IPS-15b (cell line): ENCODE measurements around the gene ALDH1A1.

Experiments
- H3K27me3 ChIP-seq: one replicate; pipeline ENCODE4 v1.6.1; 2013; ENCODE audit warnings: low read length; ENCODE audit not compliant: control insufficient read depth, insufficient read depth
- H3K36me3 ChIP-seq: one replicate; pipeline ENCODE4 v1.6.1; 2013; ENCODE audit warnings: low read length; ENCODE audit not compliant: control insufficient read depth, insufficient read depth
- H3K4me1 ChIP-seq: one replicate; pipeline ENCODE4 v1.6.1; 2013; ENCODE audit warnings: mild to moderate bottlenecking, low read length; ENCODE audit not compliant: control insufficient read depth, insufficient read depth
- H3K4me3 ChIP-seq: one replicate; pipeline ENCODE4 v1.5.1; 2013; ENCODE audit warnings: low read depth, low read length
- H3K9ac ChIP-seq: one replicate; pipeline ENCODE4 v1.6.1; 2013; ENCODE audit warnings: low read depth, mild to moderate bottlenecking, low read length
- H3K9me3 ChIP-seq: one replicate; pipeline ENCODE4 v1.6.1; 2013; ENCODE audit warnings: mild to moderate bottlenecking, low read length; ENCODE audit not compliant: control insufficient read depth, insufficient read depth

The ALDH1A1 gene

DNA sequence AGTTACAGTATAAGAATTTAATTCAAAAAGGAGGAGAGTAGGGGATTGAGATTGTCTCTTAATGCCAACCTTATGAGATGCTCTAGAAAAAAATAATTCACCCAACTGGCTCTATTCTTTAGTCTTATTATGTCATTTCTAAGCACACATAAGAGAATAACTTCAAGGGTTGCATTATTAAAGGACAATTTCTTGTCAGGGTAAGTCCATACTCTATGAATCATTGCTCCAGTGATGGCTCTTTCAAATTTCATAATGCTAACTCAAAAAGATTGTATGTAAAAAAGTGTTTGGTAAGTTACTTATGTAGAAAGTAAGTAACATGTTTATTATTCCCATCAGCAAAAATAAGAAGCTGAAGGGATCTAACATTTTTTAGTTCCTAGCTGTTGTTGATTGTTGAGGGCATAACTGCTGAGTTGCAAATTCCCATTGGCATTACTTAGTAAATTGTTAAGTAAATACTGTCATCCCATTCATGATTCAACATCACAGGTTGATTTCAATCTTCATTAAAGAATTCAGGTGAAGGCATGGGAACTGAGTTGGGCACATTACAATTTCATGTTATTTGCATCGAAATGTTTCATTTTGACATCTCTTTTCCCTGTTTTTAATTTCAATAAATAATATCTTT, 28.6 kb downstream of the ALDH1A1 start:
- H3K27me3 ChIP-seq: no peaks in the 10 kb centered on the region
- no peak overlapping the region for H3K9ac ChIP-seq
- H3K36me3 ChIP-seq: no peaks in the 10 kb centered on the region
- no peaks in the 10 kb centered on the region for H3K9me3 ChIP-seq
- no peak overlapping the region for H3K4me3 ChIP-seq
- no peaks in the 10 kb centered on the region for H3K4me1 ChIP-seq

DNA sequence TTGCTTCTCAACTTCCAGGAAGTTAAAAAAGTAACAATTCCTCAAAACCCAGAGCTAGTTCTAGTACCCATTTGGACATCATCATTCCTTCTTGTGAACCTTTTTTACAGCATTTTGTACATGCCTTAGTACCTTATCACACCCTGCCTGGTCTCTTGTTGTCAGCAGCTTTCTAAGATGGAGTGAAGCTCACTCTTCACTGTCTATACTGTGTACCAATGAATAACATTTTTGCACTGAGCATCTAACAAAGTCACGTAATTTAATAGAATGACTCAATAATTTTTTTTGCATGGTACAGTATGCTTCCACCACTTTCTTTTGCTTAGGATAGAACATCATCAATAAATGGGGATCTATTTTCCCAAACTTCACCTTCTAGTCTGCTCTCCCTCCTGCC, 29.8 kb downstream of the ALDH1A1 start:
- Histone ChIP-seq H3K4me3 (no peak overlapping the region), H3K4me1 (no peaks in the 10 kb centered on the region), H3K36me3 (no peaks in the 10 kb centered on the region), H3K9ac (no peak overlapping the region), H3K9me3 (no peaks in the 10 kb centered on the region), H3K27me3 (no peaks in the 10 kb centered on the region)

DNA sequence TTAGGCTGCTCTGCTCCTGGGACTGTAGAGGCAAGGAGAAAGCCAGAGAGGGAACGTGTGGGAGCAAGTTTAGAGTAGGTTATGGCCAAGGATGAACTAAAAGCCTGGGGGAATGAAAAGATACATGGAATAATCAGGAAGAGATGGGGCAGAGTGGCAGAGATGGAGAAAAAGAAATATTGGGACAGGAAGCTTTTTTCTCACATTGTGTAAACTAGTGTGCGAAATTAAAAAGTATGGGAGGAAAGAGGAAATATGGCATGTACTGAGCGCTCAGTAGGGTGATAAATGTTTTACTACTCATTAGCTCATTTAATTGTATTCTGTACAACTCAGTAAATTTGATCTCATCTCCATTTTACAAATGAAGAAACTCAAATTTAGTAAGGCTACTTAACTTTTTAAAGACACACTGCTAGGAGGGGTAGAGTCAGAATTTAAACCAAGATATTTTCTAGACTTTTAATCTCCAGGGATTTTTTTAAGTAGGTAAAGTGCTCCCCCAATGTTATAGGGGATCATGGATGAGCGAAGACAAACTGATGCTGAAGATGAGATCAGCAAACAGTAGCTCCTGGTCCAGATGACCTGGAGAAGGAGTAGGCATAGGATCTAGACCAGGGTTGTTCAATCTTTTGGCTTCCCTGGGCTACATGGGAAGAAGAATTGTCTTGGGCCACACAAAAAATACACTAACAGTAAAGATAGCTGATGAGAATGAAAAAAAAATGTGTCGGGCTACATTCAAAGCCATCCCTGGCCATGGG, 30.8 kb downstream of the ALDH1A1 start:
- Histone ChIP-seq H3K4me1 (no peaks in the 10 kb centered on the region), H3K36me3 (no peaks in the 10 kb centered on the region), H3K9ac (no peak overlapping the region), H3K4me3 (no peak overlapping the region), H3K9me3 (no peaks in the 10 kb centered on the region), H3K27me3 (no peaks in the 10 kb centered on the region)

DNA sequence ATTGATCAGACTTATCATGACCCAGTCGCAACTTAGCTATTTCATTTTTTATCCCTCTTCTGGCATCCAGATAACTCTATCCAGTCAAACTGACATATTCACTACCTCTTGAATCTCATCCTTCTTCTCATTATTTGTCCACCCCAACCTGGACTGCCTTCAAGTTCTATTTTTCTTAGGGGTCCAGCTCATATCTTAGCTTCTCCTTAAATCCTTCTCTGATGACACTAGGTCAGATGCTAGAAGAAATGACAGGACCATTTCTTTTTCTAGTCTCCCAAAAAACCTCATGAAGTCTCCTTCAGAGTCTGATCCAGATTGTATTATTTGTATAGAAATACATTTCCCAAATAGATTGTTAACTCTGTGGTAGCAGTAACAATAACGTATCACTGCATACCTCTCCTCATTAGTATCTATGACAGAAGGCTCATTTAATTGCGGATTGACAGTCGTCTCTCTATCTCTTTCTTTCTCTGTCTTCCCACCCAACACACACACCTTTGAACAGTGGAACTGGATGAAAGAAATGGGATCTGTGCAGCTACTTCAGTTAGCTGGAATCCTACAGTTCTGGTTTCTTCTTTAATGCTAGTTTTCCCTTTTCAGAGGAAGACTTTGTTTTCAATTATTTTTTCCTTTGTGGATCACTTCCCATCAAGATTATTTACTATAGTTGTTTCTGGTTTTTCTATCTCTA, 33.5 kb downstream of the ALDH1A1 start:
- no peaks in the 10 kb centered on the region for H3K36me3 ChIP-seq
- H3K9ac ChIP-seq: no peak overlapping the region
- H3K4me3 ChIP-seq: no peak overlapping the region
- H3K9me3 ChIP-seq: no peaks in the 10 kb centered on the region
- H3K4me1 ChIP-seq: no peaks in the 10 kb centered on the region
- no peaks in the 10 kb centered on the region for H3K27me3 ChIP-seq

DNA sequence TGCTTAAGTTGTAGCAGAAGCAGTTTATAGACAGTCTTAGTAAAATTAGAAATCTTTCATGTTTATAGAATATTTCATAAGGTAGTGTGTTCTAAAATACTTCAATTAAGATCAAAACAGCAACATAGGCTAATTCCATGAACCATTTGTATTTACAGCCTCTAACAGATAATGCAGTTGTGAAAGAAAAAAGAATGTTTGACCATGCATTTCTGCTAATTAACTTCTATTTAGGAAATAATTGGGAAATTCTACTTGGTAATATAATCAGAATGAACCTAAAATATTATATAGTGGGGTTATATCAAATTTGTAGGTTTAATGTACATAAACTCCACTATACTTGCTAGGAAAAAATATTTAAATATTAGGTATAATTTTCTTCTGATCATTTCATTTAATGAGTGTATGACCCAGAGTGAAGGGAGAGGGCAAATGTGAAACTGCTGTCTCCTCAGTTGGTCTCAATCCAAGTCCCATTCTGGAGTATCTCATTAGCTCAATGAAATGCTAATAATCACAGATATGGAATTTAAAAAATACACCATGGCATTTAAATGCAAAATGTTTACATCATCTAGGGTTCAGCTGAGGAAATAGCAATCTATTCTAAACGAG, 34.9 kb downstream of the ALDH1A1 start:
- no peak overlapping the region for H3K9ac ChIP-seq
- H3K27me3 ChIP-seq: no peaks in the 10 kb centered on the region
- no peaks in the 10 kb centered on the region for H3K9me3 ChIP-seq
- H3K36me3 ChIP-seq: no peaks in the 10 kb centered on the region
- no peak overlapping the region for H3K4me3 ChIP-seq
- H3K4me1 ChIP-seq: no peaks in the 10 kb centered on the region

DNA sequence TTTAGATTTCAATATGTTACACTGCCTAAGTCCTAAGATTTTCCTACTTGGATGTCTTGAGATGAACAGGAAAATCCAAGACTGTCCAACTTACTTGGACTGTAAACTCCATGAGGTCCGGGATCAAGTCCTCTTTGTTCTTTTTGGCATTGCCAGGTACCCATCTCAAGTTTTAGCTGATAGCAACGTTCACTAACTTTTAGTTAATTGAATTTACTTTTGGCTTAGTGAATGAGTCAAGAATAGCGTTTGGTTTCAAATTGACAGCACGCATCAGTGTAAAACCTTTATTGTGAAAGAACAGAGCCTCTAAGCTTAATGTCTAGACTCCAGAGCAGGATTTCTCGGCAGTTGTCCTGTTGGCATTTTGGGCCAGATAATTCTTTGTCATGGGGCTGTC, 37.2 kb downstream of the ALDH1A1 start:
- no peaks in the 10 kb centered on the region for H3K27me3 ChIP-seq
- H3K9ac ChIP-seq: no peak overlapping the region
- H3K4me1 ChIP-seq: no peaks in the 10 kb centered on the region
- H3K36me3 ChIP-seq: no peaks in the 10 kb centered on the region
- no peak overlapping the region for H3K4me3 ChIP-seq
- no peaks in the 10 kb centered on the region for H3K9me3 ChIP-seq

DNA sequence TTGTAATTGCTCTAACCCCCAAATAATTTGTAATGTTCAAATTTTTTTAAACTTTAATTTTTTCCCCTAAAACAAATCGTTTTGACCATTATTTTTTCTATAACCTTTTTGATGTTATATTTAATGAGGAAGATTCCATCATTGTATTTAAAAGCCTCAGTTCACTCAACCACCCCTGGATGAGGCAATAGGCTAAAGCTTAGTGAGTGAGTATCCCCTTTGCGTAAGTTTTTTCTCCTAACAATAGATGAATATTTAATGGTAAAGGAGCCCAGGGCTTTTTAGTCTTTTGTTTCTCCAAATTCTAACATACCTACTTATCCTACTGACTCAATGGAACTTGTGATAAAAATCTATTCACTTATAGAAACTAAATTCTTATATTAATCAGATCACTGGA, 38.1 kb downstream of the ALDH1A1 start:
- no peaks in the 10 kb centered on the region for H3K4me1 ChIP-seq
- no peaks in the 10 kb centered on the region for H3K27me3 ChIP-seq
- H3K9me3 ChIP-seq: no peaks in the 10 kb centered on the region
- H3K36me3 ChIP-seq: no peaks in the 10 kb centered on the region
- no peak overlapping the region for H3K4me3 ChIP-seq
- H3K9ac ChIP-seq: no peak overlapping the region

DNA sequence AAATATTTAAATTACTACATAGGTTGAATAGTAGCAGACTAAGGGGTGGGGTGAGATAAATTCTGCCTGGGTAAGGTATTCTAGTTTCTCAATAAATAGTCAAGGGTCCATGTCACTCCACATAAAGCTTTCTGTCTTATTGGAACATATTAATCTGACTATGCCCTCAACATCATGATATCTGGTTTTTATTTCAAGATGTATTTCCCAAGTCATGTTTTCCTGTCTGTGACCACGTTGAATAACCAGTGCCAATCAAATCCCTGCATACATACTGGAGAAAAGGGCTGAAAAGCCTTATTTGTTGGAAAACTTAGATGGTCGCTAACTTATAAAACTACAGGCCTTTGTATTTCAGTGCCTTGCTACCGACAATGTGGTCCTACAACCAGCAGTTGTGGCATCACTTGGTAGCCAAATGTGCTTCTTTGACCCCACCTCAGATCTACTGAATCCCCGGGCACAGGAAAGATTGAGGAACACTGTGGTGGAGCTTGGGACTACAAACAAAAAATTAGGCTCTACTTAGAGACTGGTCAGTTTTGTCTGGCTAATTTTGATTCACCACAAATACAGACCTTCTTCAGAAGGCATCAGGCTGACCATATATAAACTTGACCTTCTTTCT, 39.4 kb downstream of the ALDH1A1 start:
- Histone ChIP-seq H3K4me3 (no peak overlapping the region), H3K4me1 (no peaks in the 10 kb centered on the region), H3K9ac (no peak overlapping the region), H3K9me3 (no peaks in the 10 kb centered on the region), H3K36me3 (no peaks in the 10 kb centered on the region), H3K27me3 (no peaks in the 10 kb centered on the region)

DNA sequence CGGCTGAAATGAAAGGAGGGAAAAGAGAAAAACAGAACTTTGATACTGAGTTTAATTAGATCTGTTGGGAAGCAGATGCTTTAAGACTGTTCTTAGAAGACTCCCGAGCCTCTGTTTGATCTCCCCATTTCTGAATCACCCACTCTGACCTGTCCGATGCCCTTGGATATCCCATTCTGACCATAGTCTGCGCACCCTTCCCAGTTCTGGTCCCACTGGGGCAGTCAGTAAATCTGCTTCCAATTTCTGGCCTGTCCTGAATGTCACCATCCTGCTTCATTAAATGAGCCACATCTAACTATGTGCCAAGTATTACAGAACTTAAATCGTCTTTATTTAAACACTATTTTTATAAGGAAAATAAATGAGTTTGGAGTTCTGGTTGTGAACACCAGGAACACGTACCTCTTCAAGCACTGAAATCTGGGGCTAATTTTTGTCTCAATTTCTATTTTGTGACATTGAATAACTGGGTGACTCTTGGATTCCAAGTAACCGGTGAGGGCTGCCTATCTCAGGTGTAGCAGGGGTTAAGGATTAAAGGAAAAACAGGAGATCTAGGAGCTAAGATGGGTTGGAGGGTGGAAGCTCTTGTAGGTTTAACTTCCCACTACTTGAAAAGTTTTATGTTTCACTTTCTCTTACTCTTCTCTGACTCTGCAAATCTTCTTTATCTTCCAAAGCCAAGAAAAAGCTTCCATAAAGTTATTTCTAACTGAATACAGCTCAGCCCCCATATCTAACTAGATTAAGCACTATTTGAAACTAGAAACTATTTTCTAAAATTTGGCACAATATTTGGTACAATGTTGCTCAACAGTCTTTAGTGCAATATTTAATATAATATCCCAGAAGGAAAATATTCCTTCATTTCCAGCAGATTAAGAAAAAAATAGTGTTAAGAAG, 40.1 kb downstream of the ALDH1A1 start:
- no peaks in the 10 kb centered on the region for H3K27me3 ChIP-seq
- no peaks in the 10 kb centered on the region for H3K9me3 ChIP-seq
- no peaks in the 10 kb centered on the region for H3K36me3 ChIP-seq
- no peak overlapping the region for H3K9ac ChIP-seq
- H3K4me3 ChIP-seq: no peak overlapping the region
- no peaks in the 10 kb centered on the region for H3K4me1 ChIP-seq

DNA sequence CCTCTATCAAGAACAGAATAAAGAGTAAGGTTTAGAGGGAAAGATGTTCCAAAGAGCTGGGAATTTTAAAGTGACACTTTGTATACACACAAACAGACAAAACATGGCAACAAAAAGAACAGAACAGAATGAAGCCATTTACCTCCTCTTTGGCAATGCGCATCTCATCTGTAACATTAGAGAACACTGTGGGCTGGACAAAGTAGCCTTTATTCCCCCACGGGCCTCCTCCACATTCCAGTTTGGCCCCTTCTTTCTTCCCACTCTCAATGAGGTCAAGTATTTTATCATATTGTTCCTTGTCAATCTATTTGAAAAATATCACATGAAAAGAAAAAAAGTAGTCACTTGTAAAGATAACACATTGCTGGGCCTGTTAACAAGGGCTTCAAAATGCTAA, 41.0 kb downstream of the ALDH1A1 start:
- no peaks in the 10 kb centered on the region for H3K36me3 ChIP-seq
- H3K9me3 ChIP-seq: no peaks in the 10 kb centered on the region
- H3K9ac ChIP-seq: no peak overlapping the region
- H3K4me3 ChIP-seq: no peak overlapping the region
- H3K27me3 ChIP-seq: no peaks in the 10 kb centered on the region
- no peaks in the 10 kb centered on the region for H3K4me1 ChIP-seq
